ENCODE data around the gene ABCA3.

- no peak for TF ChIP-seq CTCF (IDR thresholded peaks at IDR 0.05)
- TF ChIP-seq POLR2A (IDR thresholded peaks at IDR 0.05), result no peak
Observed at GRCh38 chr16:2299915-2300192, 40.7 kb downstream of the ABCA3 start.
